Activated CD4-positive, CD25-positive, alpha-beta regulatory T cell treated with anti-CD3 and anti-CD28 coated beads, Interleukin-2, amount 50 U/mL, for 72 hours (primary cell): ENCODE results near the gene ZBTB34.

ENCODE experiments used
- DNase-seq: peaks from one replicate; pipeline ENCODE4 v3.0.0; 2021

The ZBTB34 gene

GRCh38 chr9:126932871-126933321 is 72.5 kb downstream of the ZBTB34 start:
- no peak for DNase-seq

GRCh38 chr9:126933334-126933980 is 73.0 kb downstream of the ZBTB34 start:
- no peak for DNase-seq

- no peak for DNase-seq
Measured at GRCh38 chr9:126934441-126934840, 74.0 kb downstream of the ZBTB34 start.
